HG03521 (cell line): ENCODE results near the gene MMP24OS.
"Not testable (repeated sequence)": the region's sequence is repeated elsewhere in the genome, so short reads cannot be mapped to it uniquely, and the experiment has no call there.

Source experiments
- ATAC-seq: cut with Tn5 transposase; IDR thresholded peaks from one replicate; pipeline ENCODE4 v1.9.1; 2021; ENCODE audit warnings: mild to moderate bottlenecking, moderate library complexity; ENCODE audit not compliant: unreplicated experiment

The MMP24OS gene

GRCh38 chr20:35277531-35278395 is at the start of gene MMP24OS:
MMP24OS (minus strand) TSS chr20:35278122; CDS start chr20:35277929, 193 bp downstream.
- ATAC-seq = peak; percentile 70

- ATAC-seq = no peak
Measured at GRCh38 chr20:35327074-35327976, 49.4 kb upstream of the MMP24OS start.

- ATAC-seq = no peak
Measured at GRCh38 chr20:35326740-35327073, 48.8 kb upstream of the MMP24OS start.

GRCh38 chr20:35326021-35326739 is 48.3 kb upstream of the MMP24OS start:
- ATAC-seq = no peak

GRCh38 chr20:35325401-35325800 is 47.5 kb upstream of the MMP24OS start:
- no peak for ATAC-seq

GRCh38 chr20:35320396-35321126 is 42.6 kb upstream of the MMP24OS start:
- no peak for ATAC-seq

GRCh38 chr20:35319871-35320197 is 41.9 kb upstream of the MMP24OS start:
- ATAC-seq = no peak

GRCh38 chr20:35319192-35319870 is 41.4 kb upstream of the MMP24OS start:
- ATAC-seq = no peak

GRCh38 chr20:35318502-35319157 is 40.7 kb upstream of the MMP24OS start:
- no peak for ATAC-seq

- no peak for ATAC-seq
Measured at GRCh38 chr20:35317416-35318210, 39.7 kb upstream of the MMP24OS start.

- no peak for ATAC-seq
Measured at GRCh38 chr20:35316086-35316485, 38.2 kb upstream of the MMP24OS start.

- not testable (repeated sequence) for ATAC-seq
Measured at GRCh38 chr20:35315632-35316020, 37.7 kb upstream of the MMP24OS start.

- no peak for ATAC-seq
Measured at GRCh38 chr20:35314816-35315631, 37.1 kb upstream of the MMP24OS start.

- ATAC-seq = no peak
Measured at GRCh38 chr20:35312318-35312717, 34.4 kb upstream of the MMP24OS start.

GRCh38 chr20:35311822-35312221 is 33.9 kb upstream of the MMP24OS start:
- no peak for ATAC-seq

- no peak for ATAC-seq
Measured at GRCh38 chr20:35311409-35311808, 33.5 kb upstream of the MMP24OS start.

- no peak for ATAC-seq
Measured at GRCh38 chr20:35307666-35308653, 30.0 kb upstream of the MMP24OS start.
